Tibial artery (tissue), 4 donors: ENCODE data around the gene PRKX.
"Not testable (repeated sequence)": the region's sequence is repeated elsewhere in the genome, so short reads cannot be mapped to it uniquely, and the experiment has no call there.

Source experiments
- DNase-seq, 2 donors: peaks; one replicate each; pipeline ENCODE4 v3.0.0-alpha.2; 2019
- H3K27ac ChIP-seq, 2 donors: fragments of 200-600 bp; sonication (generic) in 1 of 2; 1 replicate in 1 of 2; 2 replicates in 1 of 2; pipeline ENCODE4 v1.5.1; 2018 to 2019; ENCODE audit warnings: mild to moderate bottlenecking in 1 of 2
- H3K27me3 ChIP-seq, 2 donors: fragments of 200-600 bp; sonication (generic) in 1 of 2; one replicate each; pipeline versions ENCODE4 v1.5.1 to v1.6.0; 2016 to 2019
- H3K36me3 ChIP-seq, 3 donors: fragments of 200-600 bp; sonication (generic) in 2 of 3; one replicate each; pipeline ENCODE4 v1.5.1; 2016 to 2019; ENCODE audit warnings: mild to moderate bottlenecking in 2 of 3
- H3K4me1 ChIP-seq, 4 donors: fragments of 200-600 bp; sonication (generic) in 2 of 4; 1 replicate in 3 of 4; 2 replicates in 1 of 4; pipeline ENCODE4 v1.5.1; 2016 to 2019
- H3K4me3 ChIP-seq, 2 donors: fragments of 200-600 bp; sonication (generic) in 1 of 2; 1 replicate in 1 of 2; 2 replicates in 1 of 2; pipeline ENCODE4 v1.5.1; 2018 to 2019; ENCODE audit warnings: mild to moderate bottlenecking in 2 of 2
- H3K9me3 ChIP-seq, 3 donors: fragments of 200-600 bp; sonication (generic) in 1 of 3; one replicate each; pipeline ENCODE4 v1.5.1; 2016 to 2019
- CTCF ChIP-seq, 2 experiments: fragments of 200-600 bp in 1 of 2; fragments of 450-650 bp in 1 of 2; IDR thresholded peaks; one replicate each; pipeline ENCODE4 v1.5.1; 2017 to 2019; ENCODE audit warnings: antibody characterized with exemption in 2 of 2, mild to moderate bottlenecking in 1 of 2, moderate library complexity in 1 of 2
- intact Hi-C: fragments of 100-400 bp; cut with DNase I; formaldehyde crosslinking; loops from one replicate; pipeline ENCODE4 v1.15.0; 2023; ENCODE audit warnings: low total_unique reads

Gene PRKX

GRCh38 chrX:3717742-3718420 is 4.4 kb upstream of the PRKX start:
- peaks cover 0 to 6% (median 2%) of the 10 kb centered on the region in 4 donors for H3K4me1 ChIP-seq
- intact Hi-C loops = no loop called here
- H3K9me3 ChIP-seq = no peaks in the 10 kb centered on the region
- H3K27me3 ChIP-seq = no peaks in the 10 kb centered on the region
- H3K4me3 ChIP-seq = no peak overlapping the region
- no peak overlapping the region for H3K27ac ChIP-seq
- no peak for DNase-seq
- no peak for TF ChIP-seq CTCF (IDR thresholded peaks at IDR 0.05)
- H3K36me3 ChIP-seq = no peaks in the 10 kb centered on the region

- H3K27ac ChIP-seq = no peak overlapping the region
- peaks cover 0 to 14% (median 2%) of the 10 kb centered on the region in 4 donors for H3K4me1 ChIP-seq
- no peaks in the 10 kb centered on the region for H3K27me3 ChIP-seq
- no peak for TF ChIP-seq CTCF (IDR thresholded peaks at IDR 0.05)
- H3K9me3 ChIP-seq = no peaks in the 10 kb centered on the region
- intact Hi-C loops = no loop called here
- no peaks in the 10 kb centered on the region for H3K36me3 ChIP-seq
- H3K4me3 ChIP-seq = no peak overlapping the region
- no peak for DNase-seq
These were observed 2.5 kb upstream of the PRKX start for GRCh38 chrX:3715921-3716320.

- H3K36me3 ChIP-seq, H3K9me3 ChIP-seq, H3K27me3 ChIP-seq, H3K27ac ChIP-seq, intact Hi-C loops, DNase-seq, H3K4me3 ChIP-seq: not testable (repeated sequence)
- peaks cover 0 to 14% (median 2%) of the 10 kb centered on the region in 4 donors for H3K4me1 ChIP-seq
These were observed 1.4 kb upstream of the PRKX start for GRCh38 chrX:3714706-3715479.

GRCh38 chrX:3713937-3714434 is 537 bp upstream of the PRKX start:
- H3K27me3 ChIP-seq = no peaks in the 10 kb centered on the region

GRCh38 chrX:3712870-3713224 is 602 bp downstream of the PRKX start:
- Histone ChIP-seq H3K9me3 (no peaks in the 10 kb centered on the region), H3K4me3 (peak overlapping the region; percentile 73 to 89), H3K27ac (peak overlapping the region; percentile 70 to 73), H3K4me1 (peaks cover 0 to 14% (median 2%) of the 10 kb centered on the region in 4 donors), H3K27me3 (no peaks in the 10 kb centered on the region), H3K36me3 (no peaks in the 10 kb centered on the region)
- TF ChIP-seq CTCF (IDR thresholded peaks at IDR 0.05) = no peak
- intact Hi-C loops = no loop called here
- no peak for DNase-seq

More at GRCh38 chrX:3713937-3714434, 537 bp upstream of the PRKX start:
- peaks cover 0 to 14% (median 2%) of the 10 kb centered on the region in 4 donors for H3K4me1 ChIP-seq
- H3K4me3 ChIP-seq = peak overlapping the region; percentile 73 to 89
- no peaks in the 10 kb centered on the region for H3K9me3 ChIP-seq
- no peaks in the 10 kb centered on the region for H3K36me3 ChIP-seq
- H3K27ac ChIP-seq = peak overlapping the region; percentile 68 to 70
- no peak for TF ChIP-seq CTCF (IDR thresholded peaks at IDR 0.05)
- no peak for DNase-seq
- intact Hi-C loops = no loop called here
